ENCODE measurements around the gene DUSP2. TPM values are rescaled to one million over a fixed set of nuclear protein-coding genes. Genes with fewer than 3 reads are reported as not detected.

The DUSP2 gene
- total and polyA plus RNA-seq, 2 donors (not counting 1 experiment from before 2014, with no cell fraction given): 0.17 to 0.33 TPM

DNA sequence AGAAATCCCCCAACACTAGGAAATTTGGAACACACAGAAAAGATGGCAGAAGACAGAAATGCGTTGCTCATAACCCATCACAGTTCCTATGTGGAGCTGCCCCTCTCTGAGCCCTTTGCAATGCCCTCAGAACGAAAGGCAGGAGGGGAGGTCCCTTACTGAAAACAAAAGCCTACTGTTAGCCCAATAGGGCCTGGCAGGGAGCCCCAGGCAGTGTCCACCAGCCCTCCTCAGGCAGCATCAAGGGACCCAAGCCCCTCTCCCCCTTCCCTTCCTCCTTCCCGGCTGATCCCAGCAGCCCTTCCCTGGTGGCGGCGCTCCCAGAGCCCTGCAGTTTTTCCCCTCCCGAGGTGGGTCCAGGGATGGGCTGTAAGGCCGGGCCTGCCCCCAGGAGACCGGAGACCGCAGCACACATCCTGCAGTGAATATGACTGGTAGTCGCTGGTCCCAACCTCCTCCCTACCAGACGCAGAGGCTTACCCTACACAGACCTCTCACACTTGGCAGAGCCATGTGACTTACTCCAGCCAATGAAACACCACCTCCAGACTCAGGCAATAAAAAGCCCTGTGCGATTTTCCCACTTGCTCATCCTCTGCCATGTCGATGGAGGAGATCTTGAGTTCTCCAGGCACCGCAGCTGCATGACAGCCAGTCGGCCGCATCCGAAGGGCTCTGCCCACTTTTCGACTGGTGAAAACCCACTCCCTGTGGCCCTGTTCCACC, 19.4 kb upstream of the DUSP2 start:
- H3K79me2 ChIP-seq (ENCODE audit: control insufficient read depth, insufficient read depth, low read length): no peaks in the 10 kb centered on the region
- H4K20me1 ChIP-seq (ENCODE audit: control insufficient read depth, extremely low read depth, insufficient read depth, low read length): no peaks in the 10 kb centered on the region
- no peaks in the 10 kb centered on the region for H3K9me3 ChIP-seq (ENCODE audit: control insufficient read depth, insufficient read depth, low read depth, low read length)
- H3K36me3 ChIP-seq (ENCODE audit: control insufficient read depth, insufficient read depth, low read length): no peaks in the 10 kb centered on the region
- H3K4me1 ChIP-seq (ENCODE audit: control insufficient read depth, extremely low read depth, insufficient read depth, low read length): no peaks in the 10 kb centered on the region
- no peak overlapping the region for H3K4me2 ChIP-seq (ENCODE audit: extremely low read depth, insufficient read depth, low read length)
- no peak overlapping the region for H2AFZ ChIP-seq (ENCODE audit: low read length)
- H3K4me3 ChIP-seq (replicated peaks in 1 of 4; ENCODE audit: control extremely low read depth in 1 of 4, insufficient read depth in 1 of 4, low read depth in 3 of 4, low read length in 4 of 4): no peak overlapping the region
- H3K27me3 ChIP-seq (ENCODE audit: control insufficient read depth, insufficient read depth, low read length): no peaks in the 10 kb centered on the region
- no peak for TF ChIP-seq EZH2 (IDR thresholded peaks at IDR 0.05; ENCODE audit: low read length, missing control alignments)
- TF ChIP-seq, protein P1, sequence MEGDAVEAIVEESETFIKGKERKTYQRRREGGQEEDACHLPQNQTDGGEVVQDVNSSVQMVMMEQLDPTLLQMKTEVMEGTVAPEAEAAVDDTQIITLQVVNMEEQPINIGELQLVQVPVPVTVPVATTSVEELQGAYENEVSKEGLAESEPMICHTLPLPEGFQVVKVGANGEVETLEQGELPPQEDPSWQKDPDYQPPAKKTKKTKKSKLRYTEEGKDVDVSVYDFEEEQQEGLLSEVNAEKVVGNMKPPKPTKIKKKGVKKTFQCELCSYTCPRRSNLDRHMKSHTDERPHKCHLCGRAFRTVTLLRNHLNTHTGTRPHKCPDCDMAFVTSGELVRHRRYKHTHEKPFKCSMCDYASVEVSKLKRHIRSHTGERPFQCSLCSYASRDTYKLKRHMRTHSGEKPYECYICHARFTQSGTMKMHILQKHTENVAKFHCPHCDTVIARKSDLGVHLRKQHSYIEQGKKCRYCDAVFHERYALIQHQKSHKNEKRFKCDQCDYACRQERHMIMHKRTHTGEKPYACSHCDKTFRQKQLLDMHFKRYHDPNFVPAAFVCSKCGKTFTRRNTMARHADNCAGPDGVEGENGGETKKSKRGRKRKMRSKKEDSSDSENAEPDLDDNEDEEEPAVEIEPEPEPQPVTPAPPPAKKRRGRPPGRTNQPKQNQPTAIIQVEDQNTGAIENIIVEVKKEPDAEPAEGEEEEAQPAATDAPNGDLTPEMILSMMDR (conservative IDR thresholded peaks at IDR 0.05 in 1 of 2, IDR thresholded peaks at IDR 0.05 in 1 of 2; ENCODE audit: low read depth in 1 of 2, low read length in 2 of 2): no peak
- no peak overlapping the region for H3K27ac ChIP-seq (ENCODE audit: insufficient read depth, low read length)
- H3K9ac ChIP-seq (ENCODE audit: insufficient read depth, low read length): no peak overlapping the region
- DNase-seq (ENCODE audit: low read depth in 2 of 2): no peak

GRCh38 chr2:96163768-96164429, 18.7 kb upstream of the DUSP2 start:
- no peak overlapping the region for H2AFZ ChIP-seq (ENCODE audit: low read length)

DNA sequence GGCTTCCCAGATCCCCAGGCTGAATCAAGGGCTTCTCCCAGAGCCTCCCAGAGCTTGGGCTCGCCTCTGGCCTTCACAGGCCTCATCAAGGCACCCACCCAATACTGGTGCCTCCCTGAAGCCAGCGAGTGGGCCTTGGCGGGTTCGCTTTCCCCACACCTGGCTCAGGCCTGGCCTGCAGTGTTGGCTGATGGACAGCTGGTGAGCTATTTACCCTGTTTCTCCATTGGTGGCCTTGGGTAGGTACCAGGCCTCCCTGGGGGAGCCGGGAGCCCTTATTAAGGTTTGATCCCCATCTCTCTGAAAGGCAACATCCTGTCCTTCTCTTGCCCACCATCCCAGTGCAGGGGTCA, 18.2 kb upstream of the DUSP2 start:
- Histone ChIP-seq H3K27ac (ENCODE audit: insufficient read depth, low read length) (no peak overlapping the region), H3K4me3 (replicated peaks in 1 of 4; ENCODE audit: control extremely low read depth in 1 of 4, insufficient read depth in 1 of 4, low read depth in 3 of 4, low read length in 4 of 4) (no peak overlapping the region), H4K20me1 (ENCODE audit: control insufficient read depth, extremely low read depth, insufficient read depth, low read length) (no peaks in the 10 kb centered on the region), H3K9ac (ENCODE audit: insufficient read depth, low read length) (no peak overlapping the region), H3K79me2 (ENCODE audit: control insufficient read depth, insufficient read depth, low read length) (no peaks in the 10 kb centered on the region), H3K4me1 (ENCODE audit: control insufficient read depth, extremely low read depth, insufficient read depth, low read length) (no peaks in the 10 kb centered on the region), H3K27me3 (ENCODE audit: control insufficient read depth, insufficient read depth, low read length) (peaks cover under 1% of the 10 kb centered on the region), H2AFZ (ENCODE audit: low read length) (no peak overlapping the region), H3K36me3 (ENCODE audit: control insufficient read depth, insufficient read depth, low read length) (no peaks in the 10 kb centered on the region), H3K4me2 (ENCODE audit: extremely low read depth, insufficient read depth, low read length) (no peak overlapping the region), H3K9me3 (ENCODE audit: control insufficient read depth, insufficient read depth, low read depth, low read length) (no peaks in the 10 kb centered on the region)
- TF ChIP-seq, protein P1 (conservative IDR thresholded peaks at IDR 0.05 in 1 of 2, IDR thresholded peaks at IDR 0.05 in 1 of 2; ENCODE audit: low read depth in 1 of 2, low read length in 2 of 2): no peak
- no peak for TF ChIP-seq EZH2 (IDR thresholded peaks at IDR 0.05; ENCODE audit: low read length, missing control alignments)
- DNase-seq (ENCODE audit: low read depth in 2 of 2): no peak

More at GRCh38 chr2:96163768-96164429, 18.7 kb upstream of the DUSP2 start:
- H3K4me3 ChIP-seq (replicated peaks in 1 of 4; ENCODE audit: control extremely low read depth in 1 of 4, insufficient read depth in 1 of 4, low read depth in 3 of 4, low read length in 4 of 4): no peak overlapping the region
- no peak overlapping the region for H3K27ac ChIP-seq (ENCODE audit: insufficient read depth, low read length)
- no peaks in the 10 kb centered on the region for H3K79me2 ChIP-seq (ENCODE audit: control insufficient read depth, insufficient read depth, low read length)
- no peaks in the 10 kb centered on the region for H3K36me3 ChIP-seq (ENCODE audit: control insufficient read depth, insufficient read depth, low read length)
- no peak overlapping the region for H3K9ac ChIP-seq (ENCODE audit: insufficient read depth, low read length)
- TF ChIP-seq, protein P1 (conservative IDR thresholded peaks at IDR 0.05 in 1 of 2, IDR thresholded peaks at IDR 0.05 in 1 of 2; ENCODE audit: low read depth in 1 of 2, low read length in 2 of 2): no peak
- no peak for TF ChIP-seq EZH2 (IDR thresholded peaks at IDR 0.05; ENCODE audit: low read length, missing control alignments)
- no peaks in the 10 kb centered on the region for H3K9me3 ChIP-seq (ENCODE audit: control insufficient read depth, insufficient read depth, low read depth, low read length)
- H4K20me1 ChIP-seq (ENCODE audit: control insufficient read depth, extremely low read depth, insufficient read depth, low read length): no peaks in the 10 kb centered on the region
- no peaks in the 10 kb centered on the region for H3K4me1 ChIP-seq (ENCODE audit: control insufficient read depth, extremely low read depth, insufficient read depth, low read length)
- no peaks in the 10 kb centered on the region for H3K27me3 ChIP-seq (ENCODE audit: control insufficient read depth, insufficient read depth, low read length)
- no peak overlapping the region for H3K4me2 ChIP-seq (ENCODE audit: extremely low read depth, insufficient read depth, low read length)
- DNase-seq (ENCODE audit: low read depth in 2 of 2): no peak

Measured in fibroblast of lung (primary cell).